ENCODE measurements around the gene RIMS1.

RIMS1 gene

GRCh38 chr6:71886184-71887005, at the start of gene RIMS1:
Gene RIMS1 (plus strand): TSS chr6:71886550. CDS start chr6:71887024, 474 bp downstream.
- DNase-seq = no peak

GRCh38 chr6:71851214-71851613, 35.1 kb upstream of the RIMS1 start:
- DNase-seq = no peak

GRCh38 chr6:71852948-71853347, 33.4 kb upstream of the RIMS1 start:
- DNase-seq = no peak

- DNase-seq = no peak
These were observed 30.9 kb upstream of the RIMS1 start for GRCh38 chr6:71855406-71855805.

GRCh38 chr6:71879016-71879415, 7.3 kb upstream of the RIMS1 start:
- no peak for DNase-seq

GRCh38 chr6:71887006-71887743, 825 bp downstream of the RIMS1 start:
- no peak for DNase-seq

- no peak for DNase-seq
These were observed 1.4 kb downstream of the RIMS1 start for GRCh38 chr6:71887744-71888230.

- DNase-seq = no peak
These were observed 2.5 kb downstream of the RIMS1 start for GRCh38 chr6:71888756-71889340.

- no peak for DNase-seq
These were observed 3.0 kb downstream of the RIMS1 start for GRCh38 chr6:71889366-71889765.

- DNase-seq = no peak
These were observed 6.3 kb downstream of the RIMS1 start for GRCh38 chr6:71892641-71893040.

- DNase-seq = no peak
These were observed 14.3 kb downstream of the RIMS1 start for GRCh38 chr6:71900642-71901041.

GRCh38 chr6:71902261-71902660, 15.9 kb downstream of the RIMS1 start:
- DNase-seq = no peak

GRCh38 chr6:71906813-71907212, 20.5 kb downstream of the RIMS1 start:
- DNase-seq = no peak

- no peak for DNase-seq
These were observed 21.9 kb downstream of the RIMS1 start for GRCh38 chr6:71908162-71908765.

GRCh38 chr6:71913444-71914234, 27.3 kb downstream of the RIMS1 start:
- DNase-seq = no peak

- no peak for DNase-seq
These were observed 42.7 kb downstream of the RIMS1 start for GRCh38 chr6:71929047-71929446.

- DNase-seq = no peak
These were observed 47.5 kb downstream of the RIMS1 start for GRCh38 chr6:71933881-71934280.

GRCh38 chr6:71965404-71965803, 79.1 kb downstream of the RIMS1 start:
- no peak for DNase-seq

GRCh38 chr6:71967436-71967835, 81.1 kb downstream of the RIMS1 start:
- no peak for DNase-seq

- no peak for DNase-seq
These were observed 91.5 kb downstream of the RIMS1 start for GRCh38 chr6:71977884-71978283.

- DNase-seq = no peak
These were observed 93.6 kb downstream of the RIMS1 start for GRCh38 chr6:71979911-71980310.

- no peak for DNase-seq
These were observed 96.0 kb downstream of the RIMS1 start for GRCh38 chr6:71982389-71982788.
